Fibroblast of pulmonary artery (primary cell): ENCODE data around the gene DDX20.

Experiments
- DNase-seq: peaks from one replicate; pipeline ENCODE4 v3.0.0-alpha.2; 2010; ENCODE audit warnings: low read depth
- H3K4me3 ChIP-seq: replicated peaks from 2 replicates; pipeline ENCODE4 v1.5.1; 2011; ENCODE audit warnings: low read depth, mild to moderate bottlenecking, control low read depth, low read length, moderate library complexity
- TF ChIP-seq, protein P1 (sequence below): IDR thresholded peaks from 2 replicates; pipeline ENCODE4 v1.5.1; 2011; ENCODE audit warnings: mild to moderate bottlenecking, control low read depth, low read length, inconsistent platforms; ENCODE audit errors: missing control alignments

Gene DDX20

GRCh38 chr1:111725192-111725591 is 30.5 kb upstream of the DDX20 start:
- TF ChIP-seq, protein P1, sequence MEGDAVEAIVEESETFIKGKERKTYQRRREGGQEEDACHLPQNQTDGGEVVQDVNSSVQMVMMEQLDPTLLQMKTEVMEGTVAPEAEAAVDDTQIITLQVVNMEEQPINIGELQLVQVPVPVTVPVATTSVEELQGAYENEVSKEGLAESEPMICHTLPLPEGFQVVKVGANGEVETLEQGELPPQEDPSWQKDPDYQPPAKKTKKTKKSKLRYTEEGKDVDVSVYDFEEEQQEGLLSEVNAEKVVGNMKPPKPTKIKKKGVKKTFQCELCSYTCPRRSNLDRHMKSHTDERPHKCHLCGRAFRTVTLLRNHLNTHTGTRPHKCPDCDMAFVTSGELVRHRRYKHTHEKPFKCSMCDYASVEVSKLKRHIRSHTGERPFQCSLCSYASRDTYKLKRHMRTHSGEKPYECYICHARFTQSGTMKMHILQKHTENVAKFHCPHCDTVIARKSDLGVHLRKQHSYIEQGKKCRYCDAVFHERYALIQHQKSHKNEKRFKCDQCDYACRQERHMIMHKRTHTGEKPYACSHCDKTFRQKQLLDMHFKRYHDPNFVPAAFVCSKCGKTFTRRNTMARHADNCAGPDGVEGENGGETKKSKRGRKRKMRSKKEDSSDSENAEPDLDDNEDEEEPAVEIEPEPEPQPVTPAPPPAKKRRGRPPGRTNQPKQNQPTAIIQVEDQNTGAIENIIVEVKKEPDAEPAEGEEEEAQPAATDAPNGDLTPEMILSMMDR, result no peak
- no peak for DNase-seq
- H3K4me3 ChIP-seq, result no peak overlapping the region

DNA sequence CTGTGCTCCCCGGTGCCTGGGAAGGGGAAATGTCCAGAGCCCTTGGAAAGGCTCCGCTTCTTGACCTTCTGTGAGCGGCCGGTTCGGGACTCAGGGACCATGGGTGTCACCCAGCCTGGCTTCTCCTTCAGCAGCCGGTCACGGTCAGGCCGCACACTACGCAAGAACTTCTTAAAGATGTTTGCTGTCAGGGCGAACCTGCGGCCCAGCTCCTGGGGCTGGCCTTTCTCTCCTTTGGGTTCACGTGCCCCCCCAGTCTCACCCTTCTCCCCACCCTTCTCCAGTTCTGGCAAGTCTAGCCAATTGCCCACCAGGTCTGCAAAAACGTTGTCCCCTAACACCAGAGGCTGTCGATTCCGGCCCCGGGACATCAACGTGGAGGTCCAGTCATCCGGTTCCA is 28.6 kb upstream of the DDX20 start:
- no peak overlapping the region for H3K4me3 ChIP-seq
- TF ChIP-seq, protein P1, result no peak
- DNase-seq, result no peak

- no peak overlapping the region for H3K4me3 ChIP-seq
- TF ChIP-seq, protein P1, result no peak
- no peak for DNase-seq
These were observed 26.3 kb upstream of the DDX20 start for GRCh38 chr1:111729271-111729921.

GRCh38 chr1:111729946-111730681 is 25.6 kb upstream of the DDX20 start:
- TF ChIP-seq, protein P1, result no peak
- DNase-seq, result no peak

DNA sequence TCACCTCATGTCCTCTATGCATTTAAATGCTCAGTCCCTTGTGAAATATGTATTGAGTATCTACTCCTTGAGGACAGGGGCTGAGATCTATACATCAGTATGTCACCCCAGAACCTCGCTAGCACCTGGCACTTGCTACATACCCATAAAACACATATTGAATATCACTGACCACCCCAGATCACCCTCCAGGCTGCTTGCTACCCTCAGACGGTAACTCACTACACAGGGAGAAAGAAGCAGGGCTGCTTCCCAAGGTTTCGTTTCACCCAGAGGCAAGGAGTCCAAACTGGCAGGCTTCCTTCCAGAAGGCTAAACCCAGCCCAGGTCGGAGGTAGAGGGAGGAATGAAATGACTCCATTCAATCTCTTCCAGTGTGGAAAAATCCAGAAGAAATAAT is 25.0 kb upstream of the DDX20 start:
- TF ChIP-seq, protein P1, result no peak
- DNase-seq, result no peak

More at GRCh38 chr1:111729946-111730681, 25.6 kb upstream of the DDX20 start:
- no peak overlapping the region for H3K4me3 ChIP-seq

GRCh38 chr1:111731956-111732355 is 23.7 kb upstream of the DDX20 start:
- no peak for DNase-seq
- TF ChIP-seq, protein P1, result no peak
- H3K4me3 ChIP-seq, result no peak overlapping the region

More for the DNA sequence above, 25.0 kb upstream of the DDX20 start:
- H3K4me3 ChIP-seq, result no peak overlapping the region
